ENCODE measurements around the gene TK1. TPM values are rescaled to one million over a fixed set of nuclear protein-coding genes. Genes with fewer than 3 reads are reported as not detected.

The TK1 gene
- total and polyA plus RNA-seq, 4 donors, result 7.9 to 14.9 (median 10.3) TPM

DNA sequence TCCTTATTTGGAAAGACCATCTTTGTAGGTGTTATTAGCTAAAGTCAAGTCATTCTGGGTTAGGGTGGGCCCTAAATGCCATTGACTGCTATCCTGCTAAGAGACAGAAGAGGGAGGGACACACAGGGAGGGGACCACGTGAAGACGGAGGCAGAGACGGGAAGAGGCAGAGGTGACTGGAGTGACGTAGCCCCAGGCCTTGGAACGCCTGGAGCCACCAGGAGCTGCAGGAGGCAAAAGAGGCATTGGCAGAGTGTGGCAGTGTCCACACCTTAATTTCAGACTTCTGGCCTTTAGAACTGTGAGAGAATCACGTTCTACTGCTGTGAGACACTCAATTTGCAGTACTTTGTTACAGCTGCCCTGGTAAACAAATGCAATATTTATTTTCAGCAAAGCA is 13.6 kb upstream of the TK1 start:
- Histone ChIP-seq H3K9me3 (ENCODE audit: control insufficient read depth in 4 of 4, insufficient read depth in 3 of 4, low read length in 3 of 4) (no peaks in the 10 kb centered on the region), H3K4me3 (no peak overlapping the region), H3K27ac (ENCODE audit: low read depth in 1 of 2, low read length in 1 of 2) (peak overlapping the region in 1 of 2 donors; percentile 33), H3K9ac (ENCODE audit: insufficient read depth in 1 of 2, low read length in 2 of 2) (no peak overlapping the region), H3K4me1 (ENCODE audit: control insufficient read depth in 5 of 5, insufficient read depth in 5 of 5, low read length in 5 of 5) (peaks cover 0 to 1% (median 0%) of the 10 kb centered on the region in 5 donors), H3K36me3 (ENCODE audit: control insufficient read depth in 4 of 4, insufficient read depth in 4 of 4, low read length in 4 of 4) (peaks cover 0 to 19% (median under 1%) of the 10 kb centered on the region in 4 donors), H3K27me3 (ENCODE audit: control insufficient read depth in 3 of 3, insufficient read depth in 3 of 3, low read length in 2 of 3) (no peaks in the 10 kb centered on the region)
- ATAC-seq (ENCODE audit: insufficient read depth, low FRiP score), result no peak
- no peak for DNase-seq
- WGBS, 2 donors, result 85 to 93% methylated on average over 6 of the region's 6 CpGs
- TF ChIP-seq, protein P1, sequence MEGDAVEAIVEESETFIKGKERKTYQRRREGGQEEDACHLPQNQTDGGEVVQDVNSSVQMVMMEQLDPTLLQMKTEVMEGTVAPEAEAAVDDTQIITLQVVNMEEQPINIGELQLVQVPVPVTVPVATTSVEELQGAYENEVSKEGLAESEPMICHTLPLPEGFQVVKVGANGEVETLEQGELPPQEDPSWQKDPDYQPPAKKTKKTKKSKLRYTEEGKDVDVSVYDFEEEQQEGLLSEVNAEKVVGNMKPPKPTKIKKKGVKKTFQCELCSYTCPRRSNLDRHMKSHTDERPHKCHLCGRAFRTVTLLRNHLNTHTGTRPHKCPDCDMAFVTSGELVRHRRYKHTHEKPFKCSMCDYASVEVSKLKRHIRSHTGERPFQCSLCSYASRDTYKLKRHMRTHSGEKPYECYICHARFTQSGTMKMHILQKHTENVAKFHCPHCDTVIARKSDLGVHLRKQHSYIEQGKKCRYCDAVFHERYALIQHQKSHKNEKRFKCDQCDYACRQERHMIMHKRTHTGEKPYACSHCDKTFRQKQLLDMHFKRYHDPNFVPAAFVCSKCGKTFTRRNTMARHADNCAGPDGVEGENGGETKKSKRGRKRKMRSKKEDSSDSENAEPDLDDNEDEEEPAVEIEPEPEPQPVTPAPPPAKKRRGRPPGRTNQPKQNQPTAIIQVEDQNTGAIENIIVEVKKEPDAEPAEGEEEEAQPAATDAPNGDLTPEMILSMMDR (IDR thresholded peaks at IDR 0.05; ENCODE audit: control extremely low read depth, extremely low read depth), result no peak

DNA sequence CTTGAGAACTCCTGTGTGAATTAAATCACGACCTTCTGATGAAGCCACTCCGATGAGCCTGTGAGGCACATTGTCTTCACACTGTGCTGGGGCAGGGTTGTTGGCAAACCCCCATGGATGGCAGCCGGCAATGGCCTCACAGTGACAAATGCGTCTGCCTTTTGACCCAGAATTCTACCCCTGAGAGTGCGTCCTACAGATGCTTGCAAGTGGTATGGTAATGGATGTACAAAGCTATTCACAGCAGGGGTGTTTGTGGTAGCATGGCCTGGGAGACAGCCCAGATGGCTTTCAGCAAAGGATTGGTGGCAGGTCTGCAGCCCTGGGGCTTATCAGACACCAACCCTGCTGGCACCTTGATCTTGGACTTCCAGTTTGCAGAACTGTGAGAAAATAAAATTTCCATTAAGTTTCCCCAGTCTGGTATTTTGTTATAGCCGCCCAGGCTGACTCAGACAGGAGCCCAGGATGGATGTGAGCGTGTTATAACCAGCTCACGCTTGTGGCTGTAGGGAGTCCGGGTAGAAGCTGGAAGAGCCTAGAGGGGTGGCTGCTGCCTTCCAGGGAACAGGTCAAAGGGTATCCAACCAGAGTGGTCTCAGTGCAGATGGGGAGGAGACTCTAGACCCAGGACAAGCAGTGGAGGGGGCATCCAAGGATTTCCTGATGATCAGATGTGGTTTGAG is 10.4 kb upstream of the TK1 start:
- peaks cover 0 to 21% (median 3%) of the 10 kb centered on the region in 4 donors for H3K36me3 ChIP-seq (ENCODE audit: control insufficient read depth in 4 of 4, insufficient read depth in 4 of 4, low read length in 4 of 4)
- ATAC-seq (ENCODE audit: insufficient read depth, low FRiP score), result no peak
- WGBS, 2 donors, result 85 to 93% methylated on average over 9 of the region's 9 CpGs

DNA sequence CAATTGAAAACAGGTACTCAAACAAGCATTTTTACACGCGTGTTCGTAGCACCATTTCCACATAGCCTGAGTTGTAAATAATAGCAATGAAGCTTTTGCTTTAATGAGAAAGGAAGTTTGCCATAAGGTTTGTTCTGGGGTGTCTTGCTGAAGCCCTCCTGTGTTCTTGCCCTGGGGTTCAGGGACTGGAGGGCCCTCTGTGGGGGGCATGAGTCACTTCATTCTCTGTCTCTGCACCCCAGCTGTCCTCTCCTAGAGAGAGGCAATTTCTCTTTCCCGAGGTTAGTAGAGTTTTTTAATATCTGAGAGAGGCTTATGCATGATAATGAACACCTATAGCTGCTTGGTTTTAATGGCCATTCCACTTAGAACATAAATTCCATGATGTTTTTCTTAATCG is 9.9 kb upstream of the TK1 start:
- 77 to 92% methylated on average over 5 of the region's 5 CpGs for WGBS, 2 donors
- no peak for DNase-seq
- peaks cover 0 to 22% (median 3%) of the 10 kb centered on the region in 4 donors for H3K36me3 ChIP-seq (ENCODE audit: control insufficient read depth in 4 of 4, insufficient read depth in 4 of 4, low read length in 4 of 4)

More for the DNA sequence above, 10.4 kb upstream of the TK1 start:
- Histone ChIP-seq H3K27ac (ENCODE audit: low read depth in 1 of 2, low read length in 1 of 2) (peak overlapping the region in 1 of 2 donors; percentile 45), H3K4me1 (ENCODE audit: control insufficient read depth in 5 of 5, insufficient read depth in 5 of 5, low read length in 5 of 5) (peaks cover 0 to 1% (median 0%) of the 10 kb centered on the region in 5 donors), H3K9ac (ENCODE audit: insufficient read depth in 1 of 2, low read length in 2 of 2) (no peak overlapping the region), H3K27me3 (ENCODE audit: control insufficient read depth in 3 of 3, insufficient read depth in 3 of 3, low read length in 2 of 3) (no peaks in the 10 kb centered on the region), H3K4me3 (no peak overlapping the region), H3K9me3 (ENCODE audit: control insufficient read depth in 4 of 4, insufficient read depth in 3 of 4, low read length in 3 of 4) (no peaks in the 10 kb centered on the region)
- TF ChIP-seq, protein P1 (IDR thresholded peaks at IDR 0.05; ENCODE audit: control extremely low read depth, extremely low read depth), result no peak
- DNase-seq, result no peak

More for the DNA sequence above, 9.9 kb upstream of the TK1 start:
- Histone ChIP-seq H3K27ac (ENCODE audit: low read depth in 1 of 2, low read length in 1 of 2) (no peak overlapping the region), H3K27me3 (ENCODE audit: control insufficient read depth in 3 of 3, insufficient read depth in 3 of 3, low read length in 2 of 3) (no peaks in the 10 kb centered on the region), H3K4me1 (ENCODE audit: control insufficient read depth in 5 of 5, insufficient read depth in 5 of 5, low read length in 5 of 5) (peaks cover 0 to 1% (median 0%) of the 10 kb centered on the region in 5 donors), H3K4me3 (no peak overlapping the region), H3K9ac (ENCODE audit: insufficient read depth in 1 of 2, low read length in 2 of 2) (no peak overlapping the region), H3K9me3 (ENCODE audit: control insufficient read depth in 4 of 4, insufficient read depth in 3 of 4, low read length in 3 of 4) (no peaks in the 10 kb centered on the region)
- TF ChIP-seq, protein P1 (IDR thresholded peaks at IDR 0.05; ENCODE audit: control extremely low read depth, extremely low read depth), result no peak
- ATAC-seq (ENCODE audit: insufficient read depth, low FRiP score), result no peak
